ENCODE measurements around the gene RASA1. TPM values are rescaled to one million over a fixed set of nuclear protein-coding genes. Genes with fewer than 3 reads are reported as not detected.

Gene RASA1
- total RNA-seq, 1 experiment from 2014 or later = 23.9 TPM

GRCh38 chr5:87360132-87360531 lies 92.4 kb downstream of the RASA1 start:
- Histone ChIP-seq H3K4me1 (ENCODE audit: control insufficient read depth in 1 of 2, insufficient read depth in 2 of 2, low read length in 2 of 2) (no peaks in the 10 kb centered on the region), H3K27me3 (ENCODE audit: insufficient read depth, low read length) (no peaks in the 10 kb centered on the region), H3K4me3 (replicated peaks in 1 of 2; ENCODE audit: low read depth in 1 of 2, low read length in 2 of 2) (no peak overlapping the region), H3K4me2 (ENCODE audit: low read length) (no peak overlapping the region), H3K9me3 (ENCODE audit: control insufficient read depth in 1 of 2, insufficient read depth in 1 of 2, low read depth in 1 of 2, low read length in 2 of 2) (no peaks in the 10 kb centered on the region), H2AFZ (ENCODE audit: low read depth, low read length, poor library complexity, severe bottlenecking) (no peak overlapping the region), H3K9me2 (ENCODE audit: insufficient read depth) (no peaks in the 10 kb centered on the region), H4K20me1 (ENCODE audit: insufficient read depth) (no peaks in the 10 kb centered on the region), H3K27ac (ENCODE audit: low read depth, low read length) (no peak overlapping the region), H3K79me2 (ENCODE audit: insufficient read depth, low read length) (no peaks in the 10 kb centered on the region), H3K36me3 (ENCODE audit: control insufficient read depth in 1 of 2, insufficient read depth in 2 of 2, low read length in 2 of 2) (peaks cover 0 to 7% of the 10 kb centered on the region in 2 experiments), H3K9ac (ENCODE audit: low read length) (no peak overlapping the region)
- BruUV-seq (replicated peaks) = no TSS peak
- CTCF ChIA-PET = no interaction called here
- ATAC-seq (no peak), DNase-seq (ENCODE audit: low read depth, low spot score) (no peak)
- RAD21 ChIA-PET (ENCODE audit: low non-redundant PET in 1 of 2, low total read pairs in 2 of 2, uncharacterized antibody in 2 of 2, unreplicated experiment in 2 of 2) = no interaction called here
- TF ChIP-seq CTCF (IDR thresholded peaks at IDR 0.05 in 2 of 3, conservative IDR thresholded peaks at IDR 0.05 in 1 of 3; ENCODE audit: borderline replicate concordance in 1 of 3, insufficient read depth in 1 of 3, low read depth in 2 of 3, low read length in 2 of 3) = no peak
- no peak for TF ChIP-seq ATF3 (IDR thresholded peaks at IDR 0.05)
- no peak for TF ChIP-seq ELF1 (IDR thresholded peaks at IDR 0.05; ENCODE audit: borderline replicate concordance, low read depth)
- no peak for TF ChIP-seq POLR2AphosphoS5 (IDR thresholded peaks at IDR 0.05; ENCODE audit: low read depth, low read length)
- TF ChIP-seq JUND (IDR thresholded peaks at IDR 0.05) = no peak
- TF ChIP-seq SRF (IDR thresholded peaks at IDR 0.05; ENCODE audit: low read depth) = no peak
- TF ChIP-seq EZH2phosphoT487 (IDR thresholded peaks at IDR 0.05; ENCODE audit: borderline replicate concordance) = no peak
- no peak for TF ChIP-seq ZBTB33 (IDR thresholded peaks at IDR 0.05; ENCODE audit: extremely low read depth, insufficient replicate concordance, low read length)
- TF ChIP-seq TCF7L2 (IDR thresholded peaks at IDR 0.05; ENCODE audit: borderline replicate concordance, extremely low read depth, insufficient read depth, insufficient read length) = no peak
- intact Hi-C loops (cut with micrococcal nuclease) = no loop called here
- POLR2A ChIA-PET = no interaction called here

All from HCT116 (cell line).